Cerebellar cortex (tissue), 1 donor: ENCODE results near the gene TBCD.
"Not testable (repeated sequence)": the region's sequence is repeated elsewhere in the genome, so short reads cannot be mapped to it uniquely, and the experiment has no call there.

Experiments used
- DNase-seq: peaks from one replicate; pipeline ENCODE4 v3.0.0-alpha.2; 2015; ENCODE audit warnings: low spot score

TBCD gene

GRCh38 chr17:82957469-82957795 is 205.6 kb downstream of the TBCD start:
- peak; percentile 30 for DNase-seq

- DNase-seq = no peak
These were observed 206.2 kb downstream of the TBCD start for GRCh38 chr17:82957961-82958561.

- DNase-seq = no peak
These were observed 207.5 kb downstream of the TBCD start for GRCh38 chr17:82959242-82959930.

- no peak for DNase-seq
These were observed 208.1 kb downstream of the TBCD start for GRCh38 chr17:82959990-82960418.

GRCh38 chr17:82960419-82961271 is 208.8 kb downstream of the TBCD start:
- no peak for DNase-seq

- no peak for DNase-seq
These were observed 209.7 kb downstream of the TBCD start for GRCh38 chr17:82961366-82962162.

- DNase-seq = no peak
These were observed 210.4 kb downstream of the TBCD start for GRCh38 chr17:82962163-82962720.

GRCh38 chr17:82963104-82963950 is 211.5 kb downstream of the TBCD start:
- peak; percentile 35 for DNase-seq

GRCh38 chr17:82964451-82964850 is 212.6 kb downstream of the TBCD start:
- DNase-seq = not testable (repeated sequence)

- DNase-seq = no peak
These were observed 213.0 kb downstream of the TBCD start for GRCh38 chr17:82964851-82965341.

GRCh38 chr17:82965371-82965770 is 213.5 kb downstream of the TBCD start:
- DNase-seq = no peak

GRCh38 chr17:82966415-82966814 is 214.6 kb downstream of the TBCD start:
- DNase-seq = no peak

GRCh38 chr17:82967268-82968032 is 215.6 kb downstream of the TBCD start:
- no peak for DNase-seq

- not testable (repeated sequence) for DNase-seq
These were observed 216.4 kb downstream of the TBCD start for GRCh38 chr17:82968033-82968841.

- no peak for DNase-seq
These were observed 218.2 kb downstream of the TBCD start for GRCh38 chr17:82970067-82970466.

GRCh38 chr17:82970818-82971590 is 219.1 kb downstream of the TBCD start:
- DNase-seq = no peak

GRCh38 chr17:82972836-82973372 is 221.0 kb downstream of the TBCD start:
- no peak for DNase-seq
